ENCODE measurements around the gene FAM168B. TPM values are rescaled to one million over a fixed set of nuclear protein-coding genes. Genes with fewer than 3 reads are reported as not detected.
"Not testable (repeated sequence)": the region's sequence is repeated elsewhere in the genome, so short reads cannot be mapped to it uniquely, and the experiment has no call there.

FAM168B gene
- total RNA-seq, 2 donors from 2014 or later, result 69.2 to 77.1 TPM

DNA sequence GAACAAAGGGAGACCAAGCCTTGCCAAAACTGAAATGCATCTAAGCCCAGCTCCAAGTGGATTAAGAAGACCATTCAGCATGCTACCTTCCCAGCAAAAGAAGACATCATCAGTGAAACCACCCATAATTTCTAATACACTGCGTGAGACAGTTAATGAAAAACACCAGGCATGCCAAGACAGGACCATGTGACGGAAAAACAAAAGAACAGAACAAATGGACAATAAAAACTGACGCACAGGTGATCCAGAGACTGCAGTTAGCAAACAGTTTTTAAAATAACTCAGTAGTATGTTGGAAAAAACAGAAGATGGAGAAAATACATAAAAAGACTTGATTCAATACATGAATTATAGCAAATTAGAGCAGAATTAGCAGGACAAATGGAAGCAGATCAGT is 15.3 kb downstream of the FAM168B start:
- H3K9me3 Mint-ChIP-seq, result no peaks in the 10 kb centered on the region
- peak overlapping the region; percentile 2 for H3K27ac Mint-ChIP-seq
- no peak for ATAC-seq (replicated peaks)
- peaks cover 32% of the 10 kb centered on the region for H3K4me1 Mint-ChIP-seq
- no peak overlapping the region for H3K4me3 Mint-ChIP-seq
- H3K36me3 Mint-ChIP-seq (ENCODE audit: low read depth), result peaks cover 100% of the 10 kb centered on the region
- no peaks in the 10 kb centered on the region for H3K27me3 Mint-ChIP-seq

DNA sequence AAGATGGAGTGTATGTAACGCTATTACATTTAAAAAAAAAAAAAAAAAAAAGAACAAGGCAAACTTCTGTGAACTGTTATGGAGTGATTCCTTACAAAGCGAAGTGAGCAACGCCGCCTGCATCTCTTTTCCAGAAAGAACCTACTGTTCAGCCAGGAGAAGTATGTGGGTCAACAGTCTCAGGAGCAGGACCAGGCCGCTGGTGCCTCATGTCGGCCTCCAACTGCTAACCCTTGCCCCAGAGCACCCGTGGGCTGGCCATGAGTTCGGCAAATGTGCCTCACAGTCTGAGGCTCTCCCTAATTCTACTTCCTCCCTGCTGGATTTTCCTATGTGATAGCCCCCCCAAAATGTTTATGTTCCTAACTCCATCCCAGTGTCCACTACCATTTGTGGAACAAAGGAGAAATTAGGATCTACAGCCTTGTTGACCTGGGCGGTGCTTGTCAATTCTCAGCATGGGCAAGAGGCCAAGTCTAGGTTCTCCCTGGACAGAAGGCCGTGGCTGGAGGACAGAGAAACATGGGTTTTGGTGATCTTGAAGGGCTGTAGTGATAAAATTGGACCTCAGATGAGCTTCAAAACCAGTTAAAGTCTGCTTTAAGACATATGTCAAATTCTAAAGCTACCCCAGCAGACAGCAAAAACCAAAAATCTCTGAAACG is 15.9 kb downstream of the FAM168B start:
- no peaks in the 10 kb centered on the region for H3K9me3 Mint-ChIP-seq
- no peak overlapping the region for H3K4me3 Mint-ChIP-seq
- peaks cover 32% of the 10 kb centered on the region for H3K4me1 Mint-ChIP-seq
- H3K27me3 Mint-ChIP-seq, result no peaks in the 10 kb centered on the region
- peak overlapping the region; percentile 2 for H3K27ac Mint-ChIP-seq
- peaks cover 100% of the 10 kb centered on the region for H3K36me3 Mint-ChIP-seq (ENCODE audit: low read depth)
- ATAC-seq (replicated peaks), result no peak

DNA sequence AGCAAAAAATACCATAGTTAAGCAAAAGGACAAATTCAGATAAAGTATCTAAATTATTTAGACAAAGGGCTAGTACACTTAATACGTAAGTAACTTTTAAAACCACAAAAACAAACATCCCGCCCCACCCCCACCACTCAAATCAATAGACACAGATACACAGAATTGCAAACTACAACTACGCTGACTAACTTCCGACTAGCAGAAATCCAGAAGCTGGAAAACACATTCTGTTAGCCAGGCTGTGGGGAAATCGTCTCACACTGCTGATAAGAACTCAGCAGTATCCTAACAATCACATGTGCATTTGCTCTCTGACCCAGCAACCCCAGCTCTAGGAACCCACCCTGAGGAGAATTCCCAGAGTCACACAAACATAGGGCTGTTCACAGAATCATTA is 16.6 kb downstream of the FAM168B start:
- Mint-ChIP-seq H3K4me3 (no peak overlapping the region), H3K4me1 (peaks cover 36% of the 10 kb centered on the region), H3K36me3 (ENCODE audit: low read depth) (peaks cover 100% of the 10 kb centered on the region), H3K27ac (no peak overlapping the region), H3K9me3 (no peaks in the 10 kb centered on the region), H3K27me3 (no peaks in the 10 kb centered on the region)
- ATAC-seq (replicated peaks), result no peak

DNA sequence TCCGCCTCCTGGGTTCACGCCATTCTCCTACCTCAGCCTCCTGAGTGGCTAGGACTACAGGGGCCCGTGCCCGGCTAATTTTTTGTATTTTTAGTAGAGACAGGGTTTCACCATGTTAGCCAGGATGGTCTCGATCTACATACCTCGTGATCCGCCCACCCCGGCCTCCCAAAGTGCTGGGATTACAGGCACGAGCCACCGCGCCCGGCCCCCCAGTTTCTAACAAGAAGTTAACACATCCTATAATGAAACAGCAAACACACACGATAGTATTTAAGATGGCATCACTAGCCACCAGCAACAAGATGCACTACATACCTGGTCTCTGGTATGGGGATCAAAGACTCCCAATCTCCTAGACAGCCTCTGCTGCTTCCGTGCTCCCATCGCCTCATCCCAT is 17.7 kb downstream of the FAM168B start:
- not testable (repeated sequence) for H3K4me3 Mint-ChIP-seq; H3K27me3 Mint-ChIP-seq; H3K9me3 Mint-ChIP-seq; ATAC-seq (replicated peaks)
- H3K36me3 Mint-ChIP-seq (ENCODE audit: low read depth), result peaks cover 100% of the 10 kb centered on the region
- H3K27ac Mint-ChIP-seq, result peak overlapping the region; percentile 59
- H3K4me1 Mint-ChIP-seq, result peaks cover 30% of the 10 kb centered on the region

DNA sequence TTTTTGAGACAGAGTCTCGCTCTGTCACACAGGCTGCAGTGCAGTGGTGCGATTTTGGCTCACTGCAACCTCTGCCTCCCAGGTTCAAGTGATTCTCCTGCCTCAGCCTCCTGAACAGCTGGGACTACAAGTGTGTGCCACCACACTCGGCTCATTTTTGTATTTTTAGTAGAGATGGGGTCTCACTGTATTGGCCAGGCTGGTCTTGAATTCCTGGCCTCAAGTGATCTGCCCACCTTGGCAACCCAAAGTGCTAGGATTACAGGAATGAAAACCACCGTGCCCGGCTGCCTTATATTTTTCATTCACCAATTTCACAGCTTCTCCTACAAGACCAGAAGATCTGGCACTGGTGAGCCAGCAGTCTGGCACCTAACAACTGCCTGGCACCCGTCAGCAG is 25.1 kb downstream of the FAM168B start:
- H3K9me3 Mint-ChIP-seq; H3K4me3 Mint-ChIP-seq; H3K27me3 Mint-ChIP-seq; ATAC-seq (replicated peaks); H3K27ac Mint-ChIP-seq: not testable (repeated sequence)
- peaks cover 98% of the 10 kb centered on the region for H3K36me3 Mint-ChIP-seq (ENCODE audit: low read depth)
- peaks cover 22% of the 10 kb centered on the region for H3K4me1 Mint-ChIP-seq

DNA sequence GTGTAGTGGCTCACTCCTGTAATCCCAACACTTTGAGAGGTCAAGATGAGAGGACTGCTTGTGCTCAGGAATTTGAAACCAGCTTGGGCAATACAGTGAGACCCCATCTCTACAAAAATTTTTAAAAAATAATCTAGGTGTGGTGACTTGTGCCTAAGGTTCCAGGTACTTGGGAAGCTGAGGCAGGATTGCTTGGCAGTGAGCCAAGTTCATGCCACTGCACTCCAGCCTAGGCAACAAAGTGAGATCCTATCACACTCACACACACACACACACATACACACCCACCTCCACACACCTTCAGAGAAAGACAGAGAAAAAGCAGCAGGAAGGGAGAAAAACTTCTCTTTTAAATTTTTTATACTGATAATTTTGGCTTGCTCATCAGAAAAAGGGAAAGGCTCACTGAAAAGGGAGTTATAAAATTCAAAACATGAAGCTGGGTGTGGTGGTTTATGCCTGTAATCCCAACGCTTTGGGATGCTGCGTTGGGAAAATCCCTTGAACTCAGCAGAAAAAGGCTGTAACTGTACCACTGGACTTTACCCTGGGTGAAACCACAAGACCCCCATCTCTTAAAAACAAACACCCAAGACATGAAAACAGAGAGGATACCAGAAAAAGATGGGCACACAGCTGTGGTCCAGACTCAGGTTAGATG is 25.7 kb downstream of the FAM168B start:
- Mint-ChIP-seq H3K4me3 (no peak overlapping the region), H3K27me3 (no peaks in the 10 kb centered on the region), H3K27ac (peak overlapping the region; percentile 71), H3K4me1 (peaks cover 22% of the 10 kb centered on the region), H3K9me3 (no peaks in the 10 kb centered on the region), H3K36me3 (ENCODE audit: low read depth) (peaks cover 96% of the 10 kb centered on the region)
- ATAC-seq (replicated peaks), result no peak

DNA sequence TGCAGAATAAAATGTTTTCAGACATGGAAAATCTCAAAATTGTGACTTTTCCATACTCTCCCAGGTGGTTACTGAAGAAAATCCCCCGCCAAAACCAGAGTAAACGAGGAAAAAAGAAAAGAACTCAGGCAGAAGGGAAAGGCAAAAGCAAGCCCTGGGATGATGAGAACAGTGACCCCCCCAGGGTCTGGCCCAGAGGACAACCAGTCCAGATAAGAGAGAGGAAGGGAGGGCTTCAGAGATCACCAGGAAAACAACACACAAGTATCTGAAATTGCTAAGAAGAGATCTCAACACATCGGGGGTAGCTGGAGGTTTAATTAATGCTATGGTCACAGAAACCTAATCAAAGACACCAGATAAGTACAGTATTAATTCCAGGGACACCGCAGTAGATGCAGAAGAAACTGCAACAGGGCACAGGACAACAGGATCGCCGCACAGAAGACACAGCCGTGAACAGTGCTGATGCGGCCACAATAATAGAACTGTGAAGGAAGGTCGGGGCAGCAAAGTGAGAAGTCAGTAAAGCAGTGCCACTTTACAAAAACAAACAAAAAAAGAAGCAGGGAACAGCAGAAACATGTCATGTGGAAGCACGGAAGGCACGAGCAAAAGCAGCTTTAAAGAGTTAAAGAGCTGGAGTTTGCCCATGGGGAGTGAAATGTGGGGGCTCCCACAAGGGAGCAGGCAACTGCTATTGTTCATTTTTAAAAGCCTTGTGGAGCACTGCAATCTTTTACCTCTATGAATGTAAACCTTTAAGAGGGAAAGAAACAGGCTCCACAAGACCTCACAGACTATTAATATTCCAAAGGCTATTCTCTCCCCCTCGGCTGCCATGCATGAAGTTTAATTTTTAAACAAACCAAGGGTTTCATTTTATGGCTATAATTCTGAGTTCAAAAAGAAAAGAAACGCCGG is 28.4 kb downstream of the FAM168B start:
- ATAC-seq (replicated peaks), result no peak
- no peak overlapping the region for H3K27ac Mint-ChIP-seq

DNA sequence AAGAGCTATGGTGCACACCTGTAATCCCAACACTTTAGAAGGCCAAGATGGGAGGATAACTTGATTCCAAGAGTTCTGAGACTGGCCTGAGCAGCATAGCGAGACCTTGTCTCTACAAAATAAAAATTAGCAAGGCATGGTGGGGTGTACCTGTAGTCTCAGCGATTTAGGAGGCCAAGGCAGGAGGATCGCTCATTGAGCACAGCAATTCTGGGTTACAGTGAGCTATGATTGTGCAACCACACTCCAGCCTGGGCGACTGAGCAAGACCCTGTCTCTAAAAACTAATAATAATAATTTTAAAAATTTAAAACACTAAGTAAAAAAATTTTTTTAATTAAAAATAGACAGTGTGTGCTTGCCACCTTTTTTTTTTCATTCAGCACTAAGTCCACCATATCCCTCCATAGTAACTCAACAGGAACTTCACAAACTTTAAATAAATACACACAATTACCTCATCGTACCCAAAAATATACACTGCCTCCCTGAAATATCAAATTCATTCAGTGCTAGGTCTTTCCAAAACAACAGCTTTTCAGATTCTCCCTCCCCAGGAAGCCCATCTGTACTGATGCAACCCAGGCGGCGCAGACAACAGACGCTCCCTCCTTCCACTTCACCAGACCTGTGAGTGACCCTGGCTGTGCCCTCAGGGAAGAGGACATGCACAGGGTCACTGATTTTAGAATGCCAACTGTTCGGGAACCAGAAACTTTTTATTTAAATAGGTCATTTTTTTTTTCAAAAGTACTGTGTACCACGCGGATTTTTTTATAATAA is 29.6 kb downstream of the FAM168B start:
- Mint-ChIP-seq H3K27me3 (no peaks in the 10 kb centered on the region), H3K36me3 (ENCODE audit: low read depth) (peaks cover 93% of the 10 kb centered on the region), H3K4me1 (peaks cover 21% of the 10 kb centered on the region), H3K4me3 (no peak overlapping the region), H3K9me3 (no peaks in the 10 kb centered on the region), H3K27ac (no peak overlapping the region)
- no peak for ATAC-seq (replicated peaks)

More for the DNA sequence above, 28.4 kb downstream of the FAM168B start:
- H3K4me3 Mint-ChIP-seq, result no peak overlapping the region
- no peaks in the 10 kb centered on the region for H3K27me3 Mint-ChIP-seq
- peaks cover 95% of the 10 kb centered on the region for H3K36me3 Mint-ChIP-seq (ENCODE audit: low read depth)
- H3K4me1 Mint-ChIP-seq, result peaks cover 21% of the 10 kb centered on the region
- no peaks in the 10 kb centered on the region for H3K9me3 Mint-ChIP-seq

DNA sequence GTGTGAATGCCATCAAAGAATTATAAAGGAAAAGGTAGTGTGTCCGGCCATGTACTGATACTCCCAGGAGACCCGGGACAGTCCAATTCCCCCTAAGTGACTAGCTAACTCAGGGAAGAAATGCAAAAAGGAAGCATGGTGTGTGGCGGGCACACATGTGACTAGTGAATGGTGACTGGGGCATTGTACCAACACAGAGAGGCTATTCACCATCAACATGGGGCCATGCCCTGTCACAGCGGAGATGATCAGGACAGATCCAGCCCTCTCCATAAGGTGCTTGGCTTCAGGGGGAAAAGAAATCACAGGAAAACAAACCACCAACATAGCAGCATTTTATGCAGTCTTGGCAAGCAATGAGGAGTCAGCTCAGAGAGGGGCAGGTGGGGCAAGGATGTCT is 34.3 kb downstream of the FAM168B start:
- no peak for ATAC-seq (replicated peaks)
- no peak overlapping the region for H3K4me3 Mint-ChIP-seq
- peaks cover 11% of the 10 kb centered on the region for H3K4me1 Mint-ChIP-seq
- no peaks in the 10 kb centered on the region for H3K9me3 Mint-ChIP-seq
- no peak overlapping the region for H3K27ac Mint-ChIP-seq
- H3K36me3 Mint-ChIP-seq (ENCODE audit: low read depth), result peaks cover 94% of the 10 kb centered on the region
- H3K27me3 Mint-ChIP-seq, result no peaks in the 10 kb centered on the region

DNA sequence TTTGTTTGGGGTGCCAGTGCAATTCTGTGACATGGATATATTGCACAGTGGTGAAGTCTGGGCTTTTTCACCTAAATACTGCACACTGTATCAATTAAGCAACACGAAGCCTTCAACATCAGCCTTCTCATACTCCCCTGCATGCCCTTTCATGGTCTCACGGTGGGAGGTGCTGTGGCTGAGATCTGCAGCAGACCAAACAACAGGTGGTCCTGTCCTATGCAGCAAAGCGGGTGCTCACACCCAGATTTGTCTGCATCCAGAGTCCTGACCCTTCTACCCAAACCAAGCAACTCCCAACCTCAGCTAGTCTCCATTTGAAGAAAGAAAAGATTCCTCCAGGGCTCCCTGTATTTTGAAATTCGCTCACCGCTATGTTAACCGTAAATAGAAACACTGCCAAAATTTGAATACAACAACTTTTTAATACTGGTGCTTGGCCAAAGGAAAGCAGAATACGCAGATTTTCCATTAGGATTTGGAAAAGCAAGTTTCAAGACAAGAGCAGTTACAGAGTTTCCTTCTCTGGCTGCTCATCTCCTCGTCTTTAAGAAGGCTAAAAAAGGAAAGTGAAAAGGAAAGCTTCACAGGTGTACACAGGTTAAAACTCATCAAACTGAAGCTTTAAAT is 34.9 kb downstream of the FAM168B start:
- no peak overlapping the region for H3K4me3 Mint-ChIP-seq
- H3K36me3 Mint-ChIP-seq (ENCODE audit: low read depth), result peaks cover 94% of the 10 kb centered on the region
- H3K4me1 Mint-ChIP-seq, result peaks cover 9% of the 10 kb centered on the region
- no peak overlapping the region for H3K27ac Mint-ChIP-seq
- H3K9me3 Mint-ChIP-seq, result no peaks in the 10 kb centered on the region
- H3K27me3 Mint-ChIP-seq, result no peaks in the 10 kb centered on the region
- ATAC-seq (replicated peaks), result no peak

DNA sequence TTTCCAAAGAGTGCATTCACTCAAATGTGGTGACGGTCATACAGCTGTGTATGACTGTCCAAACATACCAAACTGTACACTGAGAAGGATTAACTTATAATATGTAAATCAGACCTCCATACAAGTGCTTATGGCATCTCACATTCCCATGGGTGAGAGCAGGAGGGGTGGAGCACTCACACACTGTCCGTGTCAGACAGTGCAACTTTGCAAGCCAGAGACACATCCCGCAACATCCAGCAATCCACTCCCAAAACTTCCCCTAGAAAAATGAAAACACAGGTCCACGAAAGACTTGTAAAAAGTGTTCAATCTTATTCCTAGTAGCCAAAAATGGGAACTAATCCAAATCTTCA is 36.4 kb downstream of the FAM168B start:
- H3K4me3 Mint-ChIP-seq, result no peak overlapping the region
- peaks cover 8% of the 10 kb centered on the region for H3K4me1 Mint-ChIP-seq
- ATAC-seq (replicated peaks), result no peak
- no peaks in the 10 kb centered on the region for H3K27me3 Mint-ChIP-seq
- H3K36me3 Mint-ChIP-seq (ENCODE audit: low read depth), result peaks cover 95% of the 10 kb centered on the region
- peak overlapping the region; percentile 6 for H3K27ac Mint-ChIP-seq
- no peaks in the 10 kb centered on the region for H3K9me3 Mint-ChIP-seq

DNA sequence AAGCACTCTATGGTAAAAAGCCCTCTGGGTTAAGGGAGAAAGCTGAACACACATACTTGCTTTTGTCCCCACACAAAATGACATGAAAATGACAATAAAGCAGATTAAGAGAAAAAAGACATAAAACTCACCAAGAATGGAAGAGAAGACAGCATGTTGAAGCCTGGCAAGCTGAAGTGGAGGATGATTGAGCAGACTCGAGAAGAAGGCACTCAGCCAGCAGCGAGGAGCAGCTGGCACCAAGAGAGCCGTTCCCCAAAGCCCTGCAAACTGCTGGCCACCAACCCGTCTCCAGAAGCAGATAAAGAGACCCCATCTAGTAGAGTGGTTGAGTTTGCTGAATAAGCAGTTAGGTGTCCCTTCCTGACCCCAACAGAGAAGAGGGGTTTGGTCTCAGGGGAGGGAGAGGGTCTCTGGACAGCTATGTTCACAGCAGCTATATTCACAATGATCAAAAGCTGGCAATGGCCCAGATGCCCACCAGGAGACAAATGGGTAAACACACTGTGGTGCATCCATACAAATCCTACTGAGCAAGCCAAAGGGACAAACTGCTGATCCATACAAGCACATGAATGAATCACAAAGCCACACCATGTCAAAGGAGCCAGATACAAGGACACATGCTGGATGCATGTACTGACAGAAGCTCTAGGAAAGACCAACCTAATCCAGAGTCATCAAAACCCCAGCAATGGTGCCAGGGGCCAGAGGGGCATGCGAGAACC is 36.9 kb downstream of the FAM168B start:
- Mint-ChIP-seq H3K9me3 (no peaks in the 10 kb centered on the region), H3K4me3 (no peak overlapping the region), H3K27me3 (no peaks in the 10 kb centered on the region), H3K36me3 (ENCODE audit: low read depth) (peaks cover 95% of the 10 kb centered on the region), H3K4me1 (peaks cover 5% of the 10 kb centered on the region), H3K27ac (peak overlapping the region; percentile 6)
- no peak for ATAC-seq (replicated peaks)

Data from activated T-helper 17 cell treated with anti-CD3 and anti-CD28 coated beads, Interleukin-2, amount 50 U/mL, for 72 hours (primary cell).